HepG2 (cell line): Measurements from ENCODE around the gene SCAPER.

Experiments used
- CEBPB ChIP-seq: IDR thresholded peaks from 2 replicates; pipeline ENCODE4 v1.6.1; 2011; ENCODE audit warnings: low read depth, low read length, improper control_type of control experiment, borderline replicate concordance
- FOXA1 ChIP-seq, 2 experiments: fragments of 450-650 bp in 1 of 2; sonication (generic) in 1 of 2; formaldehyde crosslinking in 1 of 2; IDR thresholded peaks; 2 replicates each; pipeline versions ENCODE4 v1.4.0 to v1.6.1; 2016 to 2020; ENCODE audit warnings: missing genetic modification reagents in 1 of 2
- ISX ChIP-seq: sonication (generic); formaldehyde crosslinking; conservative IDR thresholded peaks from 2 replicates; pipeline ENCODE4 v1.5.0; 2020; ENCODE audit warnings: missing genetic modification reagents
- NFRKB ChIP-seq: fragments of 450-650 bp; IDR thresholded peaks from 2 replicates; pipeline ENCODE4 v1.6.1; 2017
- POLR2A ChIP-seq, 2 experiments: IDR thresholded peaks; 2 replicates each; pipeline ENCODE4 v1.6.1; 2011; ENCODE audit warnings: low read depth in 2 of 2, low read length in 2 of 2, mild to moderate bottlenecking in 1 of 2, moderate library complexity in 1 of 2; ENCODE audit not compliant: insufficient read depth in 1 of 2
- RFX5 ChIP-seq: IDR thresholded peaks from 2 replicates; pipeline ENCODE4 v1.6.1; 2011; ENCODE audit warnings: low read depth, low read length, improper control_type of control experiment
- TAF1 ChIP-seq: sonication (generic); formaldehyde crosslinking; IDR thresholded peaks from 2 replicates; pipeline ENCODE4 v1.4.0; 2020; ENCODE audit warnings: missing genetic modification reagents
- TF ChIP-seq, protein P1 (sequence below), 2 experiments: sonication (generic) in 1 of 2; formaldehyde crosslinking in 1 of 2; IDR thresholded peaks; 2 replicates each; pipeline versions ENCODE4 v1.4.0 to v1.6.1; 2016 to 2020; ENCODE audit warnings: borderline replicate concordance in 1 of 2, low read depth in 1 of 2, mild to moderate bottlenecking in 1 of 2, missing genetic modification reagents in 1 of 2
- TF ChIP-seq, protein P2 (sequence below): fragments of 450-650 bp; IDR thresholded peaks from 2 replicates; pipeline ENCODE4 v1.6.1; 2017; ENCODE audit warnings: mild to moderate bottlenecking
- TF ChIP-seq, protein P3 (sequence below): IDR thresholded peaks from 2 replicates; pipeline ENCODE4 v1.6.1; 2016; ENCODE audit warnings: low read depth, control low read depth
- TF ChIP-seq, protein P4 (sequence below): sonication (generic); formaldehyde crosslinking; IDR thresholded peaks from 2 replicates; pipeline ENCODE4 v1.5.0; 2020; ENCODE audit warnings: mild to moderate bottlenecking, missing genetic modification reagents, moderate library complexity

DNA sequence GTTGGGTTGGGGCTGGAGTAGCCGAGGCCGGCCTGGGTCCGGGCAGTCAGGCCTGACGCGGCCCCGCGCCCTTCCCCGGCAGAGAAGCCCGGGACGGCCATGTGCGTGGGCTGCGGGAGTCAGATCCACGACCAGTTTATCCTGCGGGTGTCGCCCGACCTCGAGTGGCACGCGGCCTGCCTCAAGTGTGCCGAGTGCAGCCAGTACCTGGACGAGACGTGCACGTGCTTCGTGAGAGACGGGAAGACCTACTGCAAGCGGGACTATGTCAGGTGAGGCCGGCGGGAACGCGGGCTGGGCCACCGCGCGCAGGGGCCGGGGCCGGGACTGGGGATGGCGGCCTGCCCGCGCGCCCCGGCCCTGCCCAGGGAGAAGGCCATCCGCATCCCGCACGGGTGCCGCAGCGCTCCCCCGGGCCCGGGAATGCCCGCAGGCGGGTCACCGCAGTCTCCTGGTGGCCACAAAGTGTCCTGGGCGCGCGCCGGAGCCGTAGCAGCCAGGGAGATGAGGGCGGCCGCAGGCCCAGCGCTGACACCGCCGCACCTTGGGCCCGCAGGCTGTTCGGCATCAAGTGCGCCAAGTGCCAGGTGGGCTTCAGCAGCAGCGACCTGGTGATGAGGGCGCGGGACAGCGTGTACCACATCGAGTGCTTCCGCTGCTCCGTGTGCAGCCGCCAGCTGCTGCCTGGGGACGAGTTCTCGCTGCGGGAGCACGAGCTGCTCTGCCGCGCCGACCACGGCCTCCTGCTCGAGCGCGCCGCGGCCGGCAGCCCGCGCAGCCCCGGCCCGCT is 567.2 kb downstream of the SCAPER start:
- TF ChIP-seq, protein P1, sequence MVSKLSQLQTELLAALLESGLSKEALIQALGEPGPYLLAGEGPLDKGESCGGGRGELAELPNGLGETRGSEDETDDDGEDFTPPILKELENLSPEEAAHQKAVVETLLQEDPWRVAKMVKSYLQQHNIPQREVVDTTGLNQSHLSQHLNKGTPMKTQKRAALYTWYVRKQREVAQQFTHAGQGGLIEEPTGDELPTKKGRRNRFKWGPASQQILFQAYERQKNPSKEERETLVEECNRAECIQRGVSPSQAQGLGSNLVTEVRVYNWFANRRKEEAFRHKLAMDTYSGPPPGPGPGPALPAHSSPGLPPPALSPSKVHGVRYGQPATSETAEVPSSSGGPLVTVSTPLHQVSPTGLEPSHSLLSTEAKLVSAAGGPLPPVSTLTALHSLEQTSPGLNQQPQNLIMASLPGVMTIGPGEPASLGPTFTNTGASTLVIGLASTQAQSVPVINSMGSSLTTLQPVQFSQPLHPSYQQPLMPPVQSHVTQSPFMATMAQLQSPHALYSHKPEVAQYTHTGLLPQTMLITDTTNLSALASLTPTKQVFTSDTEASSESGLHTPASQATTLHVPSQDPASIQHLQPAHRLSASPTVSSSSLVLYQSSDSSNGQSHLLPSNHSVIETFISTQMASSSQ (IDR thresholded peaks at IDR 0.05; ENCODE audit: low read depth): no peak
- TF ChIP-seq, protein P1 (CRISPR knock-in tag; IDR thresholded peaks at IDR 0.05; ENCODE audit: borderline replicate concordance): no peak
- TF ChIP-seq POLR2A (IDR thresholded peaks at IDR 0.05; ENCODE audit: insufficient read depth in 1 of 2, low read depth in 2 of 2, low read length in 2 of 2) (peak in 1 of 2 experiments; percentile 28; a peak in 1 of 4 replicates), NFRKB (no peak), CEBPB (no peak), FOXA1 (IDR thresholded peaks at IDR 0.05) (no peak), FOXA1 (CRISPR knock-in tag; IDR thresholded peaks at IDR 0.05) (0 out of 2 replicates have a peak, but pooled peaks have one; percentile 13), RFX5 (no peak), TAF1 (peak; percentile 67), ISX (CRISPR knock-in tag) (peak; percentile 81; the same call in 1 of the 2 replicates)
- TF ChIP-seq, protein P2, sequence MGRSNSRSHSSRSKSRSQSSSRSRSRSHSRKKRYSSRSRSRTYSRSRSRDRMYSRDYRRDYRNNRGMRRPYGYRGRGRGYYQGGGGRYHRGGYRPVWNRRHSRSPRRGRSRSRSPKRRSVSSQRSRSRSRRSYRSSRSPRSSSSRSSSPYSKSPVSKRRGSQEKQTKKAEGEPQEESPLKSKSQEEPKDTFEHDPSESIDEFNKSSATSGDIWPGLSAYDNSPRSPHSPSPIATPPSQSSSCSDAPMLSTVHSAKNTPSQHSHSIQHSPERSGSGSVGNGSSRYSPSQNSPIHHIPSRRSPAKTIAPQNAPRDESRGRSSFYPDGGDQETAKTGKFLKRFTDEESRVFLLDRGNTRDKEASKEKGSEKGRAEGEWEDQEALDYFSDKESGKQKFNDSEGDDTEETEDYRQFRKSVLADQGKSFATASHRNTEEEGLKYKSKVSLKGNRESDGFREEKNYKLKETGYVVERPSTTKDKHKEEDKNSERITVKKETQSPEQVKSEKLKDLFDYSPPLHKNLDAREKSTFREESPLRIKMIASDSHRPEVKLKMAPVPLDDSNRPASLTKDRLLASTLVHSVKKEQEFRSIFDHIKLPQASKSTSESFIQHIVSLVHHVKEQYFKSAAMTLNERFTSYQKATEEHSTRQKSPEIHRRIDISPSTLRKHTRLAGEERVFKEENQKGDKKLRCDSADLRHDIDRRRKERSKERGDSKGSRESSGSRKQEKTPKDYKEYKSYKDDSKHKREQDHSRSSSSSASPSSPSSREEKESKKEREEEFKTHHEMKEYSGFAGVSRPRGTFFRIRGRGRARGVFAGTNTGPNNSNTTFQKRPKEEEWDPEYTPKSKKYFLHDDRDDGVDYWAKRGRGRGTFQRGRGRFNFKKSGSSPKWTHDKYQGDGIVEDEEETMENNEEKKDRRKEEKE: no peak
- TF ChIP-seq, protein P3, sequence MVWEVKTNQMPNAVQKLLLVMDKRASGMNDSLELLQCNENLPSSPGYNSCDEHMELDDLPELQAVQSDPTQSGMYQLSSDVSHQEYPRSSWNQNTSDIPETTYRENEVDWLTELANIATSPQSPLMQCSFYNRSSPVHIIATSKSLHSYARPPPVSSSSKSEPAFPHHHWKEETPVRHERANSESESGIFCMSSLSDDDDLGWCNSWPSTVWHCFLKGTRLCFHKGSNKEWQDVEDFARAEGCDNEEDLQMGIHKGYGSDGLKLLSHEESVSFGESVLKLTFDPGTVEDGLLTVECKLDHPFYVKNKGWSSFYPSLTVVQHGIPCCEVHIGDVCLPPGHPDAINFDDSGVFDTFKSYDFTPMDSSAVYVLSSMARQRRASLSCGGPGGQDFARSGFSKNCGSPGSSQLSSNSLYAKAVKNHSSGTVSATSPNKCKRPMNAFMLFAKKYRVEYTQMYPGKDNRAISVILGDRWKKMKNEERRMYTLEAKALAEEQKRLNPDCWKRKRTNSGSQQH (CRISPR knock-in tag): no peak
- TF ChIP-seq, protein P4, sequence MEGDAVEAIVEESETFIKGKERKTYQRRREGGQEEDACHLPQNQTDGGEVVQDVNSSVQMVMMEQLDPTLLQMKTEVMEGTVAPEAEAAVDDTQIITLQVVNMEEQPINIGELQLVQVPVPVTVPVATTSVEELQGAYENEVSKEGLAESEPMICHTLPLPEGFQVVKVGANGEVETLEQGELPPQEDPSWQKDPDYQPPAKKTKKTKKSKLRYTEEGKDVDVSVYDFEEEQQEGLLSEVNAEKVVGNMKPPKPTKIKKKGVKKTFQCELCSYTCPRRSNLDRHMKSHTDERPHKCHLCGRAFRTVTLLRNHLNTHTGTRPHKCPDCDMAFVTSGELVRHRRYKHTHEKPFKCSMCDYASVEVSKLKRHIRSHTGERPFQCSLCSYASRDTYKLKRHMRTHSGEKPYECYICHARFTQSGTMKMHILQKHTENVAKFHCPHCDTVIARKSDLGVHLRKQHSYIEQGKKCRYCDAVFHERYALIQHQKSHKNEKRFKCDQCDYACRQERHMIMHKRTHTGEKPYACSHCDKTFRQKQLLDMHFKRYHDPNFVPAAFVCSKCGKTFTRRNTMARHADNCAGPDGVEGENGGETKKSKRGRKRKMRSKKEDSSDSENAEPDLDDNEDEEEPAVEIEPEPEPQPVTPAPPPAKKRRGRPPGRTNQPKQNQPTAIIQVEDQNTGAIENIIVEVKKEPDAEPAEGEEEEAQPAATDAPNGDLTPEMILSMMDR (CRISPR knock-in tag): peak; percentile 37; the same call in 1 of the 2 replicates
